Measurements from ENCODE around the gene COL28A1.

The COL28A1 gene

DNA sequence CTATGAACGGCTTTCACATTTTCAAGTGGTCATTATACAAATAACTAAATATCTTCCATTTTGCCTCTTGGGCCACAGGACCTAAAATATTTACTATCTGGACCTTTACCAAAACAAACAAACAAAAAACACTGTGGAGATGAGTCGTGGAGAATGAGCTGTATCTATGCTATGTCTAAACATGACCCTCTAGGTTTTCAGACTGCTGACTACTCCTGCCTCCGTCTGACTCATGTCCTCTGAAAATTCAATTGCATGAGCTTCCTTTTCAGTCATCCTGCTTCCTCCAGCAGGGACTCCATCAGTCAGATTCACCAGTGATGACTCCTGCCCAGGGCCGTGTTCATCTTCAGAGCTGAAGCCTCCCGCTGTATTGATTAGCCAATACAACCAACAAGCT lies 96.8 kb downstream of the COL28A1 start:
- TF ChIP-seq, protein P1, sequence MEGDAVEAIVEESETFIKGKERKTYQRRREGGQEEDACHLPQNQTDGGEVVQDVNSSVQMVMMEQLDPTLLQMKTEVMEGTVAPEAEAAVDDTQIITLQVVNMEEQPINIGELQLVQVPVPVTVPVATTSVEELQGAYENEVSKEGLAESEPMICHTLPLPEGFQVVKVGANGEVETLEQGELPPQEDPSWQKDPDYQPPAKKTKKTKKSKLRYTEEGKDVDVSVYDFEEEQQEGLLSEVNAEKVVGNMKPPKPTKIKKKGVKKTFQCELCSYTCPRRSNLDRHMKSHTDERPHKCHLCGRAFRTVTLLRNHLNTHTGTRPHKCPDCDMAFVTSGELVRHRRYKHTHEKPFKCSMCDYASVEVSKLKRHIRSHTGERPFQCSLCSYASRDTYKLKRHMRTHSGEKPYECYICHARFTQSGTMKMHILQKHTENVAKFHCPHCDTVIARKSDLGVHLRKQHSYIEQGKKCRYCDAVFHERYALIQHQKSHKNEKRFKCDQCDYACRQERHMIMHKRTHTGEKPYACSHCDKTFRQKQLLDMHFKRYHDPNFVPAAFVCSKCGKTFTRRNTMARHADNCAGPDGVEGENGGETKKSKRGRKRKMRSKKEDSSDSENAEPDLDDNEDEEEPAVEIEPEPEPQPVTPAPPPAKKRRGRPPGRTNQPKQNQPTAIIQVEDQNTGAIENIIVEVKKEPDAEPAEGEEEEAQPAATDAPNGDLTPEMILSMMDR (IDR thresholded peaks at IDR 0.05; ENCODE audit: control extremely low read depth, extremely low read depth, low read depth, missing control alignments) = no peak

DNA sequence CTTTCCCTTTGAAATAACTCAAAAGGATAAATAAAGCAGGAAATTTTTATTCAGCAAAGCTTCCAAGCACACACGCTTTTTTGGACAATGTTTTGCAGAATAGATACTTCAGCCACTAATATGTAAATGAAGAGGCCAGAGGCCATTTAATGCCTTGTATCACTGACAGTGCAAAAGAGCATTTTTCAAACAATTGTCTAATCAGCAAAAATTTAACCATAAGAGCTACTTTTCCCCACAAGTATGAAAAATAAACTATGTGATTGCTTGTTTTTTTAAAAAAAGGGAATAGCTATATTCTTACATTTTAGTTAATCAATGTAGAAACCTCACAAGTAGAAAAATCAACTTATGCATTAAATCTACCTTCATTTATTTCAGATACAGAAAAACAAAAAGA lies 99.7 kb downstream of the COL28A1 start:
- no peak for DNase-seq (ENCODE audit: extremely low spot score)
- CTCF ChIA-PET = interaction anchor here (3.0 kb wide), 1 partner anchor 11 kb away, joined by 13 read pairs; no protein-coding TSS in a partner anchor
- POLR2A ChIA-PET = no interaction called here
- TF ChIP-seq, protein P1 (IDR thresholded peaks at IDR 0.05; ENCODE audit: control extremely low read depth, extremely low read depth, low read depth, missing control alignments) = no peak

More for the DNA sequence above, 96.8 kb downstream of the COL28A1 start:
- no peak for DNase-seq (ENCODE audit: extremely low spot score)
- ChIA-PET POLR2A (no interaction called here), CTCF (interaction anchor here (0.7 to 1.2 kb wide), 4 partner anchors 11 to 347 kb away, joined by 3 read pairs; no protein-coding TSS in a partner anchor)

DNA sequence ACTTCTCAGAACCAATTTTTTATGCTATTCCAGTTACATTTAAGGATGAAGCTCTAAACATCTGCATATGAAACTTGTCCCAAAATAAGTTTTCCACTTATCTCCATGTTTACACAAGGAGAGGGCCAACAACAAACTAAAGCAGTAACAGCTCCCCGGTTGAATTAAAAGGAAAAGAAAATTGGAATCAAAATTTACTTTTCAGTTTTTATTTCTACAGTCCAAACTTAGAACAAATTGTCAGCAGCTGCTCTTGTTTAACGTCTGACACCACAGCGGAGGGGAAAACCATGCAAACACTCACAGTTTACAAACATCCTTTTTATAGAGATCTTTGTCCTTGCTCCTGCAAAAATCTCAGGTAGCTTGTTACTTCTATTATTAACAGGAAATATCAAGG lies 101.3 kb downstream of the COL28A1 start:
- TF ChIP-seq, protein P1 (IDR thresholded peaks at IDR 0.05; ENCODE audit: control extremely low read depth, extremely low read depth, low read depth, missing control alignments) = no peak
- POLR2A ChIA-PET = no interaction called here
- CTCF ChIA-PET = interaction anchor here (0.9 to 3.0 kb wide), 3 partner anchors 10 to 12 kb away, joined by 3 to 13 read pairs (median 4); no protein-coding TSS in a partner anchor
- DNase-seq (ENCODE audit: extremely low spot score) = no peak

DNA sequence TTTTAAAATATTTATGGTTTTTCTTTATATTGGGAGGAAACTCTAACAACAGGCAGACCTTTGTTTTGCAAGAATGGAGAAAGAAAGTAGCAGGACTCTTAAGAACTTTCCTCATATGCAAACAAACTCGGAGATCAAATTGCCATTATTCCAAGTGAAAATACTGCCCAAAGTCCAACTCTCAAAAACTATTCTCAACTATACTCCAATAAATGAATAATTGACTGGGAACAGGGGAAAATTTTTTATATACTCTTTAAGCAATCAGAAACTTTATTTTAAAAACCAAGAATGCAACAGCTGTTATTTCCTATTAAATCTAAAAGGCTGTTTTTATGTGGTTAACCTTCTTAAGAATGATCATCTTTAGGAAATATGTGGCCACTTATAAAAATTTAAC lies 101.9 kb downstream of the COL28A1 start:
- ChIA-PET POLR2A (no interaction called here), CTCF (interaction anchor here (0.9 to 3.0 kb wide), 2 partner anchors 9 to 12 kb away, joined by 3 to 13 read pairs; no protein-coding TSS in a partner anchor)
- DNase-seq (ENCODE audit: extremely low spot score) = no peak

DNA sequence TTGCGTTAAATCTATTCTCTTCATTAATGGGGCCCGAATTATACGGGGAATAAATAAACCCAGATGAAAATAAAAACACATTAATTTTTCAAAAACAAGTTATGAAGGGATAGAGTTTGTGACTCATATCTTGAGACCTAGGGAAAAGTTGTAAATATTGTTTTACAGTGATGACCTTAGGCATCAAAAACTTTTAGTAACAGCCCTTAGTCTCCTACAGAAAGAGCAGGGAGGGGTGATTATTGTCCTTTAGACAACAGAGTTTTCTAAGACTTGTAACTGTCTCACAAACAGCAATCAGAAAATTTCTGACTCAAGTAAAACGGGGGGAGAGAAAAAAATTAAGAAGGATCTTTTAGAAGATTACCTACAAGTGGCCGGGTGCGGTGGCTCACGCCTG lies 102.7 kb downstream of the COL28A1 start:
- DNase-seq (ENCODE audit: extremely low spot score) = no peak
- CTCF ChIA-PET = no interaction called here
- TF ChIP-seq, protein P1 (IDR thresholded peaks at IDR 0.05; ENCODE audit: control extremely low read depth, extremely low read depth, low read depth, missing control alignments) = no peak
- POLR2A ChIA-PET = no interaction called here

More for the DNA sequence above, 101.9 kb downstream of the COL28A1 start:
- TF ChIP-seq, protein P1 (IDR thresholded peaks at IDR 0.05; ENCODE audit: control extremely low read depth, extremely low read depth, low read depth, missing control alignments) = no peak

DNA sequence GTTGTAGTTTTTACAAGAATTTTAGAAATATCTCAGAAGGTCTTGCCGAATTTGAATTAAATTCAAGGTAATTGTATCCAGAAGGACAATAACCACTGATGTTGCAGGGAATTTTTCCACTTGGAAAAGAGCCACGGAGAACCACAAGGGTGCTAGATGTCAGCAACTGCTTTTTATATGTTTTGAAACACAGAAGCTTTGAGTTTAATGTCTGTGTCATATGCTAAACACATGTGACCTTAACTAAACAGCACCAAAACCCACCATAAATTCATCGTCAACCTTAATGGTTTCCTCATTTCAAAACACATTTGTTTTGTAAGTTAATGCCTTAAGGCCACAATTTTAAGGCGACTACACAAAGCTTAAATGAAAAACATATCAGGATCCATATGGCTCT lies 106.9 kb downstream of the COL28A1 start:
- no peak for DNase-seq (ENCODE audit: extremely low spot score)
- CTCF ChIA-PET = interaction anchor here (1.1 to 1.2 kb wide), 2 partner anchors 10 to 11 kb away, joined by 3 to 4 read pairs; no protein-coding TSS in a partner anchor
- POLR2A ChIA-PET = no interaction called here
- TF ChIP-seq, protein P1 (IDR thresholded peaks at IDR 0.05; ENCODE audit: control extremely low read depth, extremely low read depth, low read depth, missing control alignments) = no peak

Measured in GM10248 (cell line).